Muscle of back (tissue), 13 donors: Measurements from ENCODE around the gene RAB13. TPM values are rescaled to one million over a fixed set of nuclear protein-coding genes. Genes with fewer than 3 reads are reported as not detected.
"Not testable (repeated sequence)": the region's sequence is repeated elsewhere in the genome, so short reads cannot be mapped to it uniquely, and the experiment has no call there.

Experiments used
- DNase-seq, 3 donors: peaks; one replicate each; pipeline versions ENCODE4 v3.0.0 to v3.0.0-alpha.2; 2013
- long read RNA-seq, 9 donors: transcript quantifications; one replicate each; lab custom pipeline, GENCODE V29; 2026
- polyA plus RNA-seq, 10 donors: library from polyadenylated mRNA; unstranded; fragments of 120-200 nt; gene quantifications; one replicate each; pipeline ENCODE4 v1.2.1, GENCODE V29; 2013; ENCODE audit not compliant: insufficient read length in 10 of 10

The RAB13 gene
- polyA plus RNA-seq: 100 to 1,000 TPM in 1 of 10 donors, 10 to 100 TPM in 9; 69.1 to 115 (median 81.9) TPM
- long read RNA-seq, donor 1, transcript RAB13-201 (8 exons, 1,176 nt): major isoform, 53 of 135 reads
- long read RNA-seq, donor 1, partial matches to known transcripts: 80 of 135 reads
- long read RNA-seq, donor 1, other reads (novel, unspliced or antisense): 0 of 135 reads
- long read RNA-seq, donor 2, transcript RAB13-201 (8 exons, 1,176 nt): major isoform, 41 of 91 reads
- long read RNA-seq, donor 2, partial matches to known transcripts: 49 of 91 reads
- long read RNA-seq, donor 2, other reads (novel, unspliced or antisense): 0 of 91 reads
- long read RNA-seq, donor 3: 0 reads
- long read RNA-seq, donor 4, transcript RAB13-201 (8 exons, 1,176 nt): major isoform, 35 of 38 reads
- long read RNA-seq, donor 4, partial matches to known transcripts: 0 of 38 reads
- long read RNA-seq, donor 4, other reads (novel, unspliced or antisense): 0 of 38 reads
- long read RNA-seq, donor 5, transcript RAB13-201 (8 exons, 1,176 nt): major isoform, 49 of 103 reads
- long read RNA-seq, donor 5, partial matches to known transcripts: 52 of 103 reads
- long read RNA-seq, donor 5, other reads (novel, unspliced or antisense): 0 of 103 reads
- long read RNA-seq, donor 6, transcript RAB13-201 (8 exons, 1,176 nt): major isoform, 59 of 187 reads
- long read RNA-seq, donor 6, partial matches to known transcripts: 128 of 187 reads
- long read RNA-seq, donor 6, other reads (novel, unspliced or antisense): 0 of 187 reads
- long read RNA-seq, donor 7, transcript RAB13-201 (8 exons, 1,176 nt): major isoform, 31 of 123 reads
- long read RNA-seq, donor 7, partial matches to known transcripts: 92 of 123 reads
- long read RNA-seq, donor 7, other reads (novel, unspliced or antisense): 0 of 123 reads
- long read RNA-seq, donor 8, transcript RAB13-201 (8 exons, 1,176 nt): major isoform, 40 of 119 reads
- long read RNA-seq, donor 8, partial matches to known transcripts: 77 of 119 reads
- long read RNA-seq, donor 8, other reads (novel, unspliced or antisense): 0 of 119 reads
- long read RNA-seq, donor 9, partial matches to known transcripts: 0 of 3 reads
- long read RNA-seq, donor 9, other reads (novel, unspliced or antisense): 0 of 3 reads

- peak; percentile 83 to 92 (median 86) for DNase-seq
These were observed at the start of gene RAB13 for GRCh38 chr1:153985941-153986761. TSS of gene RAB13 (minus strand) at chr1:153986339. CDS start at chr1:153986236, 103 bp downstream.

DNA sequence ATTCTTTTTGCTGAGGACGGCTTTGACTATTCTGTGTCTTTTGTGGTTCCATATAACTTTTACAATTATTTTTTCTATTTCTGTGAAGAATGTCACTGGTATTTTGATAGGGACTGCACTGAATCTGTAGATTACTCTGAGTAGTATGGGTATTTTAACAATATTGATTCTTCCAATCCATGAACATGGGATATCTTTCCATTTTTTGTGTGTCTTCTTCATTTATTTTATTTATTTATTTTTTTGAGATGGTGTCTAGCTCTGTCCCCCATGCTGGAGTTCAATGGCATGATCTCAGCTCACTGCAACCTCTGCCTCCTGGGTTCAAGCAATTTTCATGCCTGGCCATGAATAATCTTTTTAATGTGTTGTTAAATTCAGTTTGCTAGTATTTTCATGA, 47.6 kb upstream of the RAB13 start:
- DNase-seq: not testable (repeated sequence)

GRCh38 chr1:154019940-154020339, 33.8 kb upstream of the RAB13 start:
- no peak for DNase-seq

DNA sequence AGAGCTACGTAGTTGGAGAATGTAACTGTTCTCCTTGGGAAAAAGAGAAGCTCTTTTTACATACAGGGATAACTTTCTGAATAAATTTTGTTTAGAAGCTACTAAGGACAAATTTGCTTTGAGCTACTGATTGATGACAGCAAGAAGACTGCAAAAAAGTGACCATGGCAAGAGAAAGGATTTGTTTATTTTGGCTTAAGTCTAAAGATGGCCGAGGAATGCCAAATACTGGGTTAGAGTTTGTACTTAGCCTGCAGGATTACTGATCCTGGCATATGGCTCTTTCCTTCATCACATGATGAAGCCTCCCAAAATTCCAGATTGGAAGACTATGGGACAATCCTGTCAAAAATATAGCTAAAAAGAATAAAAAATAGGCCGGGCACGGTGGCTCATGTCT, 33.1 kb upstream of the RAB13 start:
- no peak for DNase-seq

DNA sequence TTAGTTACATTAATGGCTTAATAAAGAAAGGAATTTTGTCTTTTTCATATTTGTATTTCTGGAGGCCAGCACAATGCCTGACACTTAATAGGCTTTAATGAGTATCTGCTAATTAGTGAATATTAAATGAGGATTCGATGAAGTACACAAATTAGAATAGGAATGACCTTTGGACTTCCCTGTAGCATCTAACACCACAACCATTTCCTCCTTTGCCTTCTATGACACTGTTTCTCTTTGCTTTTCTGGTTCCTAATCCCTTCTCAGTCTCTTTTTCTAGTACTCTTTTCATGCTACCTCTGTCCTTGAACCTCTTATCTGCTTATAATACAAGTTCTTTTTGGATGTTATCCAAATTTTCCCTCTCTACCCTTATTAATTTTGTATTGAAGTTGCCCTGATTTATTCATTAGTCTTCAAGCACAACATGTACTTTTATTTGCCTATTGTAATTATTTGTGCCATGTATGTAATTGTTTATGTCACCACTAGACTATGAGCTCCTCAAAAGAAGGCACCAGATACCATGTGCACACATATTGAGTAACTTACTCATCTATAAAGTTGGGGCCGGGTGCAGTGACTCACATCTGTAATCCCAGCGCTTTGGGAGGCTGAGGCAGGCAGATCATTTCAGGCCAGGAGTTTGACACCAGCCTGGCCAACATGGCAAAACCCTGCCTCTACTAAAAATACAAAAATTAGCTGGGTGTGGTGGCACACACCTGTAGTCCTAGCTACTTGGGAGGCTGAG, 28.2 kb upstream of the RAB13 start:
- no peak for DNase-seq

- not testable (repeated sequence) for DNase-seq
These were observed 26.4 kb upstream of the RAB13 start for GRCh38 chr1:154012543-154012942.

GRCh38 chr1:154012129-154012528, 26.0 kb upstream of the RAB13 start:
- DNase-seq: no peak

DNA sequence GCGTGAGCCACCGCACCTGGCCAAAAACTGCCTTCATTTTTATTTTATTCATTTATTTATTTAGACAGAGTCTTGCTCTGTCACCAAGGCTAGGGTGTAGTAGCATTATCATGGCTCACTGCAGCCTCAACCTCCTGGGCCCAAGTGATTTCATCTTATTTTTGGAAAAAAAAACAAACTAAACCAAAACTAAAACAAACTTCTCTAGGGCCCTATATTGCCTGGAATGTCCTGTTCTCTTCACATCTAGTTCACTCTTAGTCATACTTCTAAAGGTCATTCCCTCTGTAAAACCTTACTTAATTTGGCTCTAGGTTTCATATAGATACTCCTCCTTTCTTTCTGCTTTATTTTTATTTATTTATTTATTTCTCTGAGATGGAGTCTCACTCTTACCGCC, 20.0 kb upstream of the RAB13 start:
- DNase-seq: no peak

- no peak for DNase-seq
These were observed 14.3 kb upstream of the RAB13 start for GRCh38 chr1:154000420-154000819.

- DNase-seq: not testable (repeated sequence)
These were observed 10.7 kb upstream of the RAB13 start for GRCh38 chr1:153996882-153997281.

- DNase-seq: no peak
These were observed 9.5 kb upstream of the RAB13 start for GRCh38 chr1:153995640-153996039.

DNA sequence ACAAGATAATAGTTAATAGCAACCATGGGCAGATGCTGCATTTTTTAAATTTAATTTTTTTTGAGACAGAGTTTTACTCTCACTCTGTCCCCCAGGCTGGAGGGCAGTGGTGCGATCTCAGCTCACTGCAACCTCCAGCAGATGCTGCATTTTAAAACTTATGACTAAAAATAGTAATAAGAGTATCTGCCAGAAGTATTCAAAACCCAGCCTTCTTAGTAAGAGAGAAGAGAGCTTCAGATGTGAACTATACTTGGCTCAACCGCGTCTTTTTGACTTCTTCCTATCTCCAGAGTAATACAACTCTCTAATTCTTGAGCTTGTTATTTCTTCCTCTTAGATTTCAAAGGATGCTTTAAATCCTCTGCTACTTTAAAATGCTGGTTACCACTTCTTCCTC, 9.1 kb upstream of the RAB13 start:
- no peak for DNase-seq

GRCh38 chr1:153991806-153992205, 5.7 kb upstream of the RAB13 start:
- no peak for DNase-seq

- DNase-seq: no peak
These were observed 5.1 kb upstream of the RAB13 start for GRCh38 chr1:153991151-153991630.

- peak; percentile 97 to 99 (median 98) for DNase-seq
These were observed 4.5 kb upstream of the RAB13 start, which contains the start of gene RPS27 for GRCh38 chr1:153990468-153991150. TSS of gene RPS27 (plus strand) at chr1:153990762. CDS start at chr1:153990797, 35 bp downstream.

- no peak for DNase-seq
These were observed 1.5 kb upstream of the RAB13 start for GRCh38 chr1:153987621-153988020.

DNA sequence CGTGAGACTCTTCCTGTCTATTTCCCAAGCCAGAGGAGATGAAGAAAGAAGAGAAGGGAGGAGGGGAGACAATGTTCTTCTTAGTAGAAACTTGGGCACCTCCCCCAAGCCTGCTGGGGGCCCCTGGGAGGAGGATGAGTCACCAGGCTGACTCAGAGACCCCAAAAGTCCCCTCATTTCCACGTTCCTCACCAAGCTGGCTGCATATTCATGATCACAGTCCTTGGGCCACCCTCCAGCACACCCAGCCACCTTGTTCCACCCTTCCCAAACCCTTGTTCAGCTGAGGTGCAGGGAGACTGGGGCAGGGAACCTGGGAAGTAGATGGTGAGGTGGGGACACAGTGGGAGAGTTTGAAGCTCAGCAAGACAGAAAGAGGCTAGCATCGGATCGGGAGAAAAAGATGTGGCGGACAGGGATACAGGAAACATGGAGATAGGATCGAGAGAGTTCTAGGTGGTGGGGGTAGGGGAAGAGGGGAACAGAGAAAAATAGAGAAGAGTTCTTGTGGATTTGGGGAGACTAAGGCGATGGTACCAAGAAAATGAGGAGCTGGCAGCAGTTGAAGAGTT, 712 bp downstream of the RAB13 start:
- DNase-seq: peak in 2 of 3 donors; percentile 62 to 69

DNA sequence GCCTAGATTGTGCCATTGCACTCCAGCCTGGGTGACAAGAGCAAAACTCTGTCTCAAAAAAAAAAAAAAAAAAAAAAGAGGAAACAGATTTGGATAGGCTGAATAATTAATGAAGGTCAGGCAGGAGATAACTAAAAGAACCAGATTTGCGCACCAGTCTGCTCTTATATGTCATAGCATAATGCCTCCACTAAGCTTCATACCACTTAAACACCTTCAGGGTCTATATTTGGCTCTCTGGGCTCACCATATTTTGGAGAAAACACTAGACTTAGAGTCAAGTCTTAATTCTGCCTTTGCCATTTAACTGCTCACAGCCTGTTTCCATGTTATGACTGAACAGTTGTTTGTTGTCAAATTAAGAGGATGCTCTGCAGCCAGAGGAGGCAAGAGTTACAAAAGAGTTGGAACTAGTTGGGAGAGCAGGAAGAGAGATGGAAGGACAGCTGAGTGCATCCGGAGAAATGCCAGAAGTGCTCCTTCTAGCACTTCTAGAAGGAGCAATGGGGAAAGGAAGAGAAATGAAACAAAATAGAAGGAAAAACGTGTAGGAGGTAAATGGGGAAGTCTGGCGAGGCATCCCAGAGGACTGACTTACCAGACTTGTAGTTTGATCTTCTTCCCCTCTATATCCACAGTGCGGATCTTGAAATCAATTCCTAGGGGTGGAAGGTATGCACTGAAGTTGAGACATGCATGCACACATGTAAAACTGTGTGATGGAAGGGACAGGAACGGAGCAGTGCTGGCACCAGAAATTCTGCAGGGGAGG, 1.8 kb downstream of the RAB13 start:
- DNase-seq: no peak
